Vagina (tissue), 2 donors: ENCODE data around the gene TMEM236. TPM values are rescaled to one million over a fixed set of nuclear protein-coding genes. Genes with fewer than 3 reads are reported as not detected.

ENCODE experiments used
- DNase-seq, 2 donors: peaks; one replicate each; pipeline ENCODE4 v3.0.0-alpha.2; 2017; ENCODE audit errors: extremely low spot score in 2 of 2
- H3K27ac ChIP-seq: fragments of 200-600 bp; sonication (generic); one replicate; pipeline ENCODE4 v1.5.1; 2019
- H3K27me3 ChIP-seq: fragments of 200-600 bp; sonication (generic); one replicate; pipeline ENCODE4 v1.5.1; 2019
- H3K36me3 ChIP-seq, 2 donors: fragments of 200-600 bp; sonication (generic); one replicate each; pipeline ENCODE4 v1.5.1; 2017 to 2019
- H3K4me1 ChIP-seq: fragments of 200-600 bp; sonication (generic); one replicate; pipeline ENCODE4 v1.5.1; 2019
- H3K4me3 ChIP-seq, 2 donors: fragments of 200-600 bp; sonication (generic); 1 replicate in 1 of 2; 2 replicates in 1 of 2; pipeline ENCODE4 v1.5.1; 2016 to 2019
- H3K9me3 ChIP-seq: fragments of 200-600 bp; sonication (generic); one replicate; pipeline ENCODE4 v1.5.1; 2019
- CTCF ChIP-seq, 3 experiments: fragments of 450-650 bp in 2 of 3; fragments of 200-600 bp in 1 of 3; sonication (generic) in 1 of 3; IDR thresholded peaks; one replicate each; pipeline ENCODE4 v1.5.1; 2017 to 2019; ENCODE audit warnings: antibody characterized with exemption in 3 of 3, mild to moderate bottlenecking in 2 of 3, moderate library complexity in 2 of 3
- POLR2A ChIP-seq, 2 donors: fragments of 450-650 bp; IDR thresholded peaks; one replicate each; pipeline ENCODE4 v1.6.1; 2017; ENCODE audit warnings: antibody characterized with exemption in 2 of 2, mild to moderate bottlenecking in 2 of 2, moderate library complexity in 2 of 2
- POLR2AphosphoS5 ChIP-seq, 2 donors: sonication (generic); formaldehyde crosslinking; IDR thresholded peaks; one replicate each; pipeline ENCODE4 v1.9.0; 2017; ENCODE audit warnings: antibody characterized with exemption in 2 of 2, mild to moderate bottlenecking in 2 of 2, low read depth in 1 of 2; ENCODE audit not compliant: insufficient read depth in 1 of 2
- intact Hi-C: fragments of 100-400 bp; cut with DNase I; formaldehyde crosslinking; loops from one replicate; pipeline ENCODE4 v1.15.1; 2023
- total RNA-seq: library from RNA; depleted of rRNA; stranded (reverse); fragments of >200 nt; gene quantifications from one replicate; pipeline ENCODE4 v1.2.3, GENCODE V29; 2016

Gene TMEM236
- total RNA-seq = not detected

GRCh38 chr10:17751781-17752445, at the start of gene TMEM236:
Gene TMEM236 (plus strand): TSS chr10:17752201. CDS start chr10:17752296, 95 bp downstream.
- intact Hi-C loops = no loop called here
- no peaks in the 10 kb centered on the region for H3K27me3 ChIP-seq
- no peak for DNase-seq
- TF ChIP-seq POLR2A (IDR thresholded peaks at IDR 0.05) = no peak
- TF ChIP-seq CTCF (IDR thresholded peaks at IDR 0.05) = no peak
- TF ChIP-seq POLR2AphosphoS5 (IDR thresholded peaks at IDR 0.05; ENCODE audit: insufficient read depth in 1 of 2, low read depth in 1 of 2) = no peak
- no peaks in the 10 kb centered on the region for H3K9me3 ChIP-seq
- H3K4me3 ChIP-seq = no peak within 1 kb of the TSS
- no peaks in the 10 kb centered on the region for H3K36me3 ChIP-seq
- H3K27ac ChIP-seq = no peak within 1 kb of the TSS
- no peaks in the 10 kb centered on the region for H3K4me1 ChIP-seq

- no peak overlapping the region for H3K4me3 ChIP-seq
- H3K9me3 ChIP-seq = no peaks in the 10 kb centered on the region
- DNase-seq = no peak
- H3K4me1 ChIP-seq = no peaks in the 10 kb centered on the region
- no peak for TF ChIP-seq POLR2A (IDR thresholded peaks at IDR 0.05)
- no peak for TF ChIP-seq CTCF (IDR thresholded peaks at IDR 0.05)
- TF ChIP-seq POLR2AphosphoS5 (IDR thresholded peaks at IDR 0.05; ENCODE audit: insufficient read depth in 1 of 2, low read depth in 1 of 2) = no peak
- intact Hi-C loops = no loop called here
- no peaks in the 10 kb centered on the region for H3K27me3 ChIP-seq
- no peak overlapping the region for H3K27ac ChIP-seq
- H3K36me3 ChIP-seq = peaks cover 0 to 27% of the 10 kb centered on the region in 2 donors
These were observed 48.3 kb upstream of the TMEM236 start for GRCh38 chr10:17703706-17704105.

- Histone ChIP-seq H3K27me3 (no peaks in the 10 kb centered on the region), H3K9me3 (no peaks in the 10 kb centered on the region), H3K4me1 (no peaks in the 10 kb centered on the region), H3K4me3 (no peak overlapping the region), H3K27ac (no peak overlapping the region), H3K36me3 (peaks cover 0 to 47% of the 10 kb centered on the region in 2 donors)
- no peak for TF ChIP-seq POLR2AphosphoS5 (IDR thresholded peaks at IDR 0.05; ENCODE audit: insufficient read depth in 1 of 2, low read depth in 1 of 2)
- TF ChIP-seq POLR2A (IDR thresholded peaks at IDR 0.05) = no peak
- TF ChIP-seq CTCF (IDR thresholded peaks at IDR 0.05) = no peak
- no peak for DNase-seq
- intact Hi-C loops = no loop called here
These were observed 43.2 kb upstream of the TMEM236 start for GRCh38 chr10:17708821-17709220.

GRCh38 chr10:17709492-17709891, 42.5 kb upstream of the TMEM236 start:
- intact Hi-C loops = no loop called here
- Histone ChIP-seq H3K36me3 (peaks cover 0 to 49% of the 10 kb centered on the region in 2 donors), H3K4me3 (no peak overlapping the region), H3K4me1 (no peaks in the 10 kb centered on the region), H3K27ac (no peak overlapping the region), H3K9me3 (no peaks in the 10 kb centered on the region), H3K27me3 (no peaks in the 10 kb centered on the region)
- TF ChIP-seq CTCF (IDR thresholded peaks at IDR 0.05) = no peak
- TF ChIP-seq POLR2A (IDR thresholded peaks at IDR 0.05) = no peak
- TF ChIP-seq POLR2AphosphoS5 (IDR thresholded peaks at IDR 0.05; ENCODE audit: insufficient read depth in 1 of 2, low read depth in 1 of 2) = no peak
- DNase-seq = no peak

GRCh38 chr10:17710181-17710580, 41.8 kb upstream of the TMEM236 start:
- Histone ChIP-seq H3K9me3 (no peaks in the 10 kb centered on the region), H3K27ac (no peak overlapping the region), H3K27me3 (no peaks in the 10 kb centered on the region), H3K36me3 (peaks cover 0 to 51% of the 10 kb centered on the region in 2 donors), H3K4me3 (no peak overlapping the region), H3K4me1 (no peaks in the 10 kb centered on the region)
- intact Hi-C loops = no loop called here
- TF ChIP-seq POLR2AphosphoS5 (IDR thresholded peaks at IDR 0.05; ENCODE audit: insufficient read depth in 1 of 2, low read depth in 1 of 2) (no peak), POLR2A (IDR thresholded peaks at IDR 0.05) (no peak), CTCF (IDR thresholded peaks at IDR 0.05) (no peak)
- no peak for DNase-seq
